BJ (cell line): ENCODE results near the gene DNAI4. TPM values are rescaled to one million over a fixed set of nuclear protein-coding genes. Genes with fewer than 3 reads are reported as not detected.

Experiments
- CTCF ChIA-PET: fragments of 350-600 bp; formaldehyde crosslinking; extraction: SDS; loops from one replicate; lab custom pipeline; 2021; ENCODE audit warnings: antibody characterized with exemption, inconsistent platforms; lab: Yijun Ruan, JAX
- POLR2A ChIA-PET: fragments of 300-600 bp; sonication (Branson Sonifier 250); formaldehyde crosslinking; extraction: SDS; loops from one replicate; lab custom pipeline; 2021; ENCODE audit warnings: antibody characterized with exemption; lab: Charles Lee
- DNase-seq: peaks from one replicate; pipeline ENCODE4 v3.0.0-alpha.2; 2011; ENCODE audit warnings: low read depth
- H3K27me3 ChIP-seq: 2 replicates; pipeline ENCODE4 v1.6.0; 2011; ENCODE audit warnings: low read length; ENCODE audit not compliant: control insufficient read depth, insufficient read depth
- H3K36me3 ChIP-seq: 2 replicates; pipeline ENCODE4 v1.5.1; 2011; ENCODE audit warnings: low read length; ENCODE audit not compliant: control insufficient read depth, insufficient read depth
- H3K4me3 ChIP-seq: 2 replicates; pipeline ENCODE4 v1.5.1; 2011; ENCODE audit warnings: low read depth, mild to moderate bottlenecking, control low read depth, low read length
- polyA plus RNA-seq: library from polyadenylated mRNA; depleted of rRNA; stranded (reverse); fragments of >200 nt; gene quantifications from 2 replicates; pipeline ENCODE4 v1.2.3, GENCODE V29; 2011
- TF ChIP-seq, protein P1 (sequence below): IDR thresholded peaks from 2 replicates; pipeline ENCODE4 v1.5.1; 2011; ENCODE audit warnings: low read depth, mild to moderate bottlenecking, control low read depth, inconsistent platforms, low read length, moderate library complexity; ENCODE audit not compliant: insufficient read depth

Gene DNAI4
- polyA plus RNA-seq, 1 experiment, result 1.3 TPM

GRCh38 chr1:66929146-66929688 lies 4.6 kb upstream of the DNAI4 start:
- CTCF ChIA-PET, result no interaction called here
- peak overlapping the region; percentile 84 for H3K4me3 ChIP-seq
- H3K36me3 ChIP-seq, result no peaks in the 10 kb centered on the region
- H3K27me3 ChIP-seq, result no peaks in the 10 kb centered on the region
- DNase-seq, result no peak
- TF ChIP-seq, protein P1, sequence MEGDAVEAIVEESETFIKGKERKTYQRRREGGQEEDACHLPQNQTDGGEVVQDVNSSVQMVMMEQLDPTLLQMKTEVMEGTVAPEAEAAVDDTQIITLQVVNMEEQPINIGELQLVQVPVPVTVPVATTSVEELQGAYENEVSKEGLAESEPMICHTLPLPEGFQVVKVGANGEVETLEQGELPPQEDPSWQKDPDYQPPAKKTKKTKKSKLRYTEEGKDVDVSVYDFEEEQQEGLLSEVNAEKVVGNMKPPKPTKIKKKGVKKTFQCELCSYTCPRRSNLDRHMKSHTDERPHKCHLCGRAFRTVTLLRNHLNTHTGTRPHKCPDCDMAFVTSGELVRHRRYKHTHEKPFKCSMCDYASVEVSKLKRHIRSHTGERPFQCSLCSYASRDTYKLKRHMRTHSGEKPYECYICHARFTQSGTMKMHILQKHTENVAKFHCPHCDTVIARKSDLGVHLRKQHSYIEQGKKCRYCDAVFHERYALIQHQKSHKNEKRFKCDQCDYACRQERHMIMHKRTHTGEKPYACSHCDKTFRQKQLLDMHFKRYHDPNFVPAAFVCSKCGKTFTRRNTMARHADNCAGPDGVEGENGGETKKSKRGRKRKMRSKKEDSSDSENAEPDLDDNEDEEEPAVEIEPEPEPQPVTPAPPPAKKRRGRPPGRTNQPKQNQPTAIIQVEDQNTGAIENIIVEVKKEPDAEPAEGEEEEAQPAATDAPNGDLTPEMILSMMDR, result no peak
- POLR2A ChIA-PET, result no interaction called here

DNA sequence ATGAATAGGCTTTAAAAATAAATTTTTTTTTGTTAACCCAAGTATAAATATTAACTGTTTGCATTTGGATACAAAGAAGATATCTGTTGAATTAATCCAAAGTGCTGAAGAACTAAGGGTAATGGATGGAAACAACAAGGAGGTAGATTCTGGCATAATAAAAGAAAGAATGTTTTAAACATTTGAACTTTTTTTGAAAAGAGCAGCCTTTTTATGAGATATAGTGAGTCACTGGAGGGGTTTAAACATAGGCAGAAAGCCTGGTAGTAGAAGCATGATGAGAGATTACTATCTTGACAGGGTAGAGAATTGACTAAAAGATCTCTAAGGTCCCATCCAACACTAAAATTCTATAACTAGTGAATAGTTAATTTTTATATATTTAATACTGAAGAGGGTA lies 2.9 kb upstream of the DNAI4 start:
- ChIA-PET CTCF (no interaction called here), POLR2A (no interaction called here)
- Histone ChIP-seq H3K27me3 (no peaks in the 10 kb centered on the region), H3K4me3 (no peak overlapping the region), H3K36me3 (no peaks in the 10 kb centered on the region)
- DNase-seq, result no peak
- TF ChIP-seq, protein P1, result no peak

DNA sequence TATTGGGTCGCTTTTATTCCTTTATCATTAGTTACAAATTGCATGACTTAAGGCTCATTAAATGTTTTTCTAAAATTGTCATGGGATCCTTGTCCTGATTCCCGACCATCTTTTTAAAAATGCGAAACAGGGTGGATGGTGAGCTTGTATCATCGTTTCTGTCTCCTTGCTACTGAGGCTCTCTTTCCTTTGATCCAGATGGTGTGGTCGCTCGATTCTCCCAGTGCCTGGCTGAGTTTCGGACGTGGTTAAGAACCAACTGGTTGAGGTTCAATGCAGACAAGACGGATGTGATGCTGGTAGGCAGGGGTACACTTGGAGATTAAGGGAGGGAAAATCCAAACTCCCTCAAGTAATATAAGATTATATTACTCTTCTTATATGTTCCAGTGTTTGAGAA lies 1.3 kb upstream of the DNAI4 start:
- ChIA-PET POLR2A (no interaction called here), CTCF (interaction anchor here (0.6 kb wide), 1 partner anchor 406 kb away, joined by 4 read pairs; no protein-coding TSS in a partner anchor)
- H3K27me3 ChIP-seq, result no peaks in the 10 kb centered on the region
- H3K4me3 ChIP-seq, result peak overlapping the region; percentile 66
- no peak for DNase-seq
- TF ChIP-seq, protein P1, result no peak
- no peaks in the 10 kb centered on the region for H3K36me3 ChIP-seq

GRCh38 chr1:66925558-66925910 lies 878 bp upstream of the DNAI4 start:
- TF ChIP-seq, protein P1, result no peak
- Histone ChIP-seq H3K36me3 (no peaks in the 10 kb centered on the region), H3K27me3 (no peaks in the 10 kb centered on the region), H3K4me3 (peak overlapping the region; percentile 66)
- POLR2A ChIA-PET, result no interaction called here
- CTCF ChIA-PET, result interaction anchor here (0.6 to 1.4 kb wide), 2 partner anchors 162 to 369 kb away, joined by 3 to 4 read pairs; no protein-coding TSS in a partner anchor
- DNase-seq, result no peak

DNA sequence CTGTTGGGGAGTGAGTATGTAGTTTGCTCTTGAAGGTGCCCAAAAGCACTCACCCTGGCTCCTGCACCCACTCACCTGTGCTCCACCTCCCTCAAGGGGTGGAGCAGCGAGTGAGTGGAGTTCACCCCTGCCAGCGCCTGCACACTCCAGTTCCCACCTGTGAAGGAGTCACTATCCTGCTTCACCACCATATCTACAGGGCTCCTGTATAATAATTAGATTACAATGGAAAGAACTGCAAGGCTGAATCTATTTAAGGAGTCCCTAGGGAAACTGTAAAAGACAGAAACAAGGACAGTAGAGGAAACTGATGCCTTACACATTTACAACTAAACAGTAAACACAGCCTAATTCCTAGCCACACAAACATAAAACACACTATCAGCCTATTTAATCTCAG lies 4.1 kb downstream of the DNAI4 start:
- Histone ChIP-seq H3K4me3 (no peak overlapping the region), H3K36me3 (no peaks in the 10 kb centered on the region), H3K27me3 (no peaks in the 10 kb centered on the region)
- no peak for DNase-seq
- ChIA-PET POLR2A (no interaction called here), CTCF (no interaction called here)
- TF ChIP-seq, protein P1, result no peak
